Adrenal gland (tissue), 5 donors: ENCODE results near the gene MYLK.

Experiments
- CTCF ChIP-seq, 6 experiments: fragments of 450-650 bp in 4 of 6; fragments of 200-600 bp in 2 of 6; sonication (generic) in 1 of 6; IDR thresholded peaks; 1 replicate in 5 of 6; 2 replicates in 1 of 6; pipeline versions ENCODE4 v1.5.1 to v1.8.0; 2016 to 2021; ENCODE audit warnings: antibody characterized with exemption in 6 of 6, mild to moderate bottlenecking in 2 of 6, moderate library complexity in 1 of 6
- POLR2A ChIP-seq, 2 donors: fragments of 450-650 bp; IDR thresholded peaks; one replicate each; pipeline ENCODE4 v1.6.1; 2017; ENCODE audit warnings: antibody characterized with exemption in 2 of 2, mild to moderate bottlenecking in 2 of 2, moderate library complexity in 1 of 2
- donor health status: DM: no; HTN: no; CAD: no.

GRCh38 chr3:123783811-123784210 is 100.3 kb downstream of the MYLK start:
- TF ChIP-seq CTCF (IDR thresholded peaks at IDR 0.05) (no peak), POLR2A (IDR thresholded peaks at IDR 0.05) (no peak)
